GM13977 (cell line): ENCODE measurements around the gene RNASE8.
"Not testable (repeated sequence)": the region's sequence is repeated elsewhere in the genome, so short reads cannot be mapped to it uniquely, and the experiment has no call there.

ENCODE experiments used
- DNase-seq: peaks from one replicate; pipeline ENCODE4 v3.0.0; 2012; ENCODE audit warnings: low spot score
- in situ Hi-C: fragments of 300-500 bp; cut with MboI; formaldehyde crosslinking; loops from one replicate; pipeline ENCODE4 v1.12.0; 2022; ENCODE audit warnings: low sequenced_read_pairs, low pct_unique_long_range_greater_than_20kb, mixed read lengths, inconsistent platforms; ENCODE audit not compliant: unreplicated experiment
- TF ChIP-seq, protein P1 (sequence below): IDR thresholded peaks from 2 replicates; pipeline ENCODE4 v1.5.1; 2012; ENCODE audit warnings: mild to moderate bottlenecking, control low read depth; ENCODE audit not compliant: insufficient read depth; ENCODE audit errors: extremely low read depth, missing control alignments

The RNASE8 gene

GRCh38 chr14:21036751-21037150, 20.9 kb upstream of the RNASE8 start:
- TF ChIP-seq, protein P1, sequence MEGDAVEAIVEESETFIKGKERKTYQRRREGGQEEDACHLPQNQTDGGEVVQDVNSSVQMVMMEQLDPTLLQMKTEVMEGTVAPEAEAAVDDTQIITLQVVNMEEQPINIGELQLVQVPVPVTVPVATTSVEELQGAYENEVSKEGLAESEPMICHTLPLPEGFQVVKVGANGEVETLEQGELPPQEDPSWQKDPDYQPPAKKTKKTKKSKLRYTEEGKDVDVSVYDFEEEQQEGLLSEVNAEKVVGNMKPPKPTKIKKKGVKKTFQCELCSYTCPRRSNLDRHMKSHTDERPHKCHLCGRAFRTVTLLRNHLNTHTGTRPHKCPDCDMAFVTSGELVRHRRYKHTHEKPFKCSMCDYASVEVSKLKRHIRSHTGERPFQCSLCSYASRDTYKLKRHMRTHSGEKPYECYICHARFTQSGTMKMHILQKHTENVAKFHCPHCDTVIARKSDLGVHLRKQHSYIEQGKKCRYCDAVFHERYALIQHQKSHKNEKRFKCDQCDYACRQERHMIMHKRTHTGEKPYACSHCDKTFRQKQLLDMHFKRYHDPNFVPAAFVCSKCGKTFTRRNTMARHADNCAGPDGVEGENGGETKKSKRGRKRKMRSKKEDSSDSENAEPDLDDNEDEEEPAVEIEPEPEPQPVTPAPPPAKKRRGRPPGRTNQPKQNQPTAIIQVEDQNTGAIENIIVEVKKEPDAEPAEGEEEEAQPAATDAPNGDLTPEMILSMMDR: no peak
- DNase-seq: no peak
- in situ Hi-C loops: no loop called here

GRCh38 chr14:21037156-21037555, 20.5 kb upstream of the RNASE8 start:
- DNase-seq: no peak
- TF ChIP-seq, protein P1: no peak
- in situ Hi-C loops: no loop called here

- in situ Hi-C loops: no loop called here
- DNase-seq: no peak
- TF ChIP-seq, protein P1: no peak
Measured at GRCh38 chr14:21038441-21039422, 18.9 kb upstream of the RNASE8 start.

DNA sequence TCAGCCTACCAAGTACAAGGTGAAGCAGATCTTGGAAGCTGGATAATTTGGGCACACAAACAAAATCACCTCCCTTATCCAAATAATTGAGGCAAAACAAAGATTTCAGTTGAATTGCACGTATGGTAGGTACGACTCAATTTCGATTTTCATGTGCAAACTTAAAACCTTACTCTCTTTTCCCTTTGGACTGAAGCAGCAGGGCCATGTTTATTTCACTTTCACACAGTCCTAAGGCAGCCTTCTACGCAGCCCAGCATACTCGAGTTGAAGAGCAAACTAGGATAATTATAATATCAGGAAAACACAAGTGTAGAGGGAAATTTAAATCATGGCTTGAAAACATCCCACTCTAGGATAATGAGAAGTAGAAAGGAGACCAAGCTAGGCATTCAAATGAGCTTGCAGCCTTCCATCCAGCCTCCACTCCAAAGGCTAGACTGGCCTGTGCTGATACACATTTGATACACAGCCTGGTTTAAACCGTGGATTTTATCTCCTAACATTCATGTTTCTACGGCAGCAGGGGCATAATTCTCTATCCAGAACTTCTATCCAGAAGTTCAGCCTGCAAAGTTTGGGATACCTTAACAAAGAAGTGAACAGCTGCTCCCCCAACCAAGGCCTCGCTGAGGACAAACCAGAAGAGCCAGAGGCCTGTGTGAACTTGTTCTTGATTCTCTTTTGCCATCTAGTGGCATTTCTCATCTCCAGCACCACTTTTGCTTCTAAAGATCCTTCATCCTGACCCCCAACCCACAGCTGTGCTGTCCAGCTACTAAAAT, 17.8 kb upstream of the RNASE8 start:
- in situ Hi-C loops: no loop called here
- peak; percentile 65 for DNase-seq
- TF ChIP-seq, protein P1: peak; percentile 58

DNA sequence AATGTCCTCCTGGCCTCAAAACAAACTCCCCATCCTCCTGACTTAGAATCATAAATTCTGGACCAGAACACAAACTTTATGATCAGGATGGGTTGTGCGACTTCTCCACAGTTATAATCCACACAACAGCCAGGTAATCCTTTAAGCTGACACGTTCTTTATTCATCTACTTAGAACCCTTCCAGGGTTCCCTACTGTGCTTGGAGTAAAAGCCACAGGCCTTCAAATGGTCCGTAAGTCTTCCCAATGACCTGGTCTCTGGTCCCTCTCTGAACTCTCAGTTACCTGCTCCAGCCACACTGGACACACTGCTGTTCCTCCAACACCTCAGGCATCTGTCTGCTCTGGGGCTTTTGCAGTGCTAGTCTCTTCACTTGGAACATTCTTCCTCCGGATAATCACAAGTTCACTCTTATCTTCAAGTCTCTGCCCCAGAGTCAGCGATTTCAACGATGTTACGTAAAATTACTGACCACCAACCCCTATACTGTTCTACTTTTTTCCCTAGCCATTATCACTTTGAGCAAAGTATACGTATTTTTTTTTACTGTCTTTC, 17.2 kb upstream of the RNASE8 start:
- TF ChIP-seq, protein P1: no peak
- no peak for DNase-seq
- in situ Hi-C loops: no loop called here

GRCh38 chr14:21040941-21041340, 16.7 kb upstream of the RNASE8 start:
- DNase-seq, in situ Hi-C loops: not testable (repeated sequence)
